AG09309 (cell line): ENCODE measurements around the gene CAPN5.

Experiments used
- DNase-seq: peaks from one replicate; pipeline ENCODE4 v3.0.0-alpha.2; 2010; ENCODE audit warnings: low read depth
- H3K4me3 ChIP-seq: 2 replicates; pipeline ENCODE4 v1.5.1; 2011; ENCODE audit warnings: mild to moderate bottlenecking, low read depth, low read length, moderate library complexity; ENCODE audit not compliant: control insufficient read depth
- TF ChIP-seq, protein P1 (sequence below): IDR thresholded peaks from 2 replicates; pipeline ENCODE4 v1.5.1; 2011; ENCODE audit warnings: mild to moderate bottlenecking, low read depth, low read length, inconsistent platforms; ENCODE audit not compliant: insufficient read depth, control insufficient read depth; ENCODE audit errors: missing control alignments

The CAPN5 gene

GRCh38 chr11:77069336-77069968, 2.7 kb downstream of the CAPN5 start:
- no peak for DNase-seq
- no peak overlapping the region for H3K4me3 ChIP-seq
- TF ChIP-seq, protein P1, sequence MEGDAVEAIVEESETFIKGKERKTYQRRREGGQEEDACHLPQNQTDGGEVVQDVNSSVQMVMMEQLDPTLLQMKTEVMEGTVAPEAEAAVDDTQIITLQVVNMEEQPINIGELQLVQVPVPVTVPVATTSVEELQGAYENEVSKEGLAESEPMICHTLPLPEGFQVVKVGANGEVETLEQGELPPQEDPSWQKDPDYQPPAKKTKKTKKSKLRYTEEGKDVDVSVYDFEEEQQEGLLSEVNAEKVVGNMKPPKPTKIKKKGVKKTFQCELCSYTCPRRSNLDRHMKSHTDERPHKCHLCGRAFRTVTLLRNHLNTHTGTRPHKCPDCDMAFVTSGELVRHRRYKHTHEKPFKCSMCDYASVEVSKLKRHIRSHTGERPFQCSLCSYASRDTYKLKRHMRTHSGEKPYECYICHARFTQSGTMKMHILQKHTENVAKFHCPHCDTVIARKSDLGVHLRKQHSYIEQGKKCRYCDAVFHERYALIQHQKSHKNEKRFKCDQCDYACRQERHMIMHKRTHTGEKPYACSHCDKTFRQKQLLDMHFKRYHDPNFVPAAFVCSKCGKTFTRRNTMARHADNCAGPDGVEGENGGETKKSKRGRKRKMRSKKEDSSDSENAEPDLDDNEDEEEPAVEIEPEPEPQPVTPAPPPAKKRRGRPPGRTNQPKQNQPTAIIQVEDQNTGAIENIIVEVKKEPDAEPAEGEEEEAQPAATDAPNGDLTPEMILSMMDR, result no peak

- TF ChIP-seq, protein P1, result no peak
- no peak for DNase-seq
- H3K4me3 ChIP-seq, result no peak overlapping the region
Measured at GRCh38 chr11:77069969-77070582, 3.3 kb downstream of the CAPN5 start.

DNA sequence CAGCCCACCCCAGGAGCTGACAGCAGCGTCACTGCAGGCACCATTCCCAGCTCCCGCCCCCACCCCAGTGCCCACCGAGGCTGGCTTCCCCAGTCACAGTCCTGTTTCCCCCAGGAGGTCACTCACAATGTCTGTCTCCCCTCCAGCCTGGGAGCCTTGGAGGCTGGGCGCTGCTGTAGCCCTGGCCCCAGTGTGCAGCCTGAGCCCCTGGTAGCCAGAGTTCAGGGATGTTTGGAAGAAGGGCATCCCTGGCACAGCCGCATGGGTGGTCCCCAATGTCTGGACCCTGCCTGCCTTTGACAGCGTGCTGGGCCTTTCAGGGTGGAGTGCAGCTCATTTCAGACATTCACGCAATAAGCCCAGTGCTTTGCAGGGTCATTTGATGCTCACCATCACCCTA, 4.3 kb downstream of the CAPN5 start:
- TF ChIP-seq, protein P1, result no peak
- no peak overlapping the region for H3K4me3 ChIP-seq
- DNase-seq, result no peak

GRCh38 chr11:77071671-77072605, 5.2 kb downstream of the CAPN5 start:
- no peak for DNase-seq
- H3K4me3 ChIP-seq, result no peak overlapping the region
- TF ChIP-seq, protein P1, result no peak

- TF ChIP-seq, protein P1, result no peak
- no peak for DNase-seq
- H3K4me3 ChIP-seq, result no peak overlapping the region
Measured at GRCh38 chr11:77072851-77073327, 6.1 kb downstream of the CAPN5 start.

DNA sequence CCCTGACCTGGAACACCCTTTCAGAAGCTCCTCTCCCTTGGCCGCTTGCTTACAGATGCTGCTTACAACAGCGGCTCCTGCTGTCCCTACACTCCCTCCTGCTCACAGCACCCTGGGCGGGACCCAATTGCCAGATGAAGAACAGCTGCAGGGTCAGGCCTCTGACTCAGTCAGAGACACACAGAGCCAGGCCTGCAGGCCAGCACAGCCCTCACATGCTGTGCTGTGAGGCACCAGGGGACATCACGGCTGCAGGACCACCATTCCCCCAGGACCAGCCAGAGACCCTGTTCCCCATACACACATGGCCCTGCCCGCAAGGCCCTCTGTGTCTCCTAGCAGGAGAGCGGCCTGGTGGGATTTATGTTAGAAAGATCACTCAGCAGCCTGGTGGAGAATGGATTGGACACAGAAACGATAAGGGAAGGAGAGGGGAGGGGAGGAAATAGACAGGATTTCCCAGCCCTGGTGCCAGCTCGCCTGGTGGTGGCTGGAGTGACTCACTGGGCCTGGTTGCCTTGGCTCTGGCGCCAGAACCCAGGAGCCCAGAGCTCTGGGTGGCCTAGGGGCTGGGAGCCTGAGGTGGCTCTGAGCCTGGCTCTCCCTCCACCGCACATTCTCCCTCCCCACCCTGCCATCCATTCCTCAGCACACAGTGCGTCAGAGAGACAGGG, 6.7 kb downstream of the CAPN5 start:
- no peak overlapping the region for H3K4me3 ChIP-seq
- peak; percentile 79 for DNase-seq
- TF ChIP-seq, protein P1, result peak; percentile 69
